Thymus (tissue), 11 donors: ENCODE data around the gene SAMD4B. TPM values are rescaled to one million over a fixed set of nuclear protein-coding genes. Genes with fewer than 3 reads are reported as not detected.

Experiments used
- DNase-seq, 9 donors: peaks; one replicate each; pipeline ENCODE4 v3.0.0-alpha.2; 2013; ENCODE audit warnings: low spot score in 9 of 9, low read depth in 6 of 9, missing footprints in 1 of 9
- H3K27ac ChIP-seq, 2 donors: one replicate each; pipeline ENCODE4 v1.5.1; 2013; ENCODE audit warnings: control low read depth in 1 of 2, low read depth in 1 of 2, low read length in 1 of 2, mild to moderate bottlenecking in 1 of 2, moderate library complexity in 1 of 2
- H3K27me3 ChIP-seq, 2 donors: one replicate each; pipeline ENCODE4 v1.5.1; 2013; ENCODE audit warnings: low read length in 1 of 2; ENCODE audit not compliant: control insufficient read depth in 2 of 2, insufficient read depth in 1 of 2
- H3K36me3 ChIP-seq, 2 donors: one replicate each; pipeline ENCODE4 v1.5.1; 2013; ENCODE audit warnings: low read length in 1 of 2, mild to moderate bottlenecking in 1 of 2, moderate library complexity in 1 of 2; ENCODE audit not compliant: control insufficient read depth in 2 of 2, insufficient read depth in 2 of 2
- H3K4me1 ChIP-seq, 2 donors: one replicate each; pipeline ENCODE4 v1.5.1; 2013; ENCODE audit warnings: low read length in 2 of 2; ENCODE audit not compliant: control insufficient read depth in 2 of 2, insufficient read depth in 2 of 2
- H3K4me3 ChIP-seq, 2 donors: one replicate each; pipeline ENCODE4 v1.5.1; 2013; ENCODE audit warnings: low read length in 2 of 2, control low read depth in 1 of 2, mild to moderate bottlenecking in 1 of 2
- H3K9me3 ChIP-seq, 2 donors: one replicate each; pipeline ENCODE4 v1.5.1; 2013; ENCODE audit warnings: low read length in 1 of 2, mild to moderate bottlenecking in 1 of 2; ENCODE audit not compliant: control insufficient read depth in 2 of 2, insufficient read depth in 1 of 2
- whole genome bisulfite sequencing: extraction: QIAGEN DNeasy Blood & Tissue Kit; methylation state at CpG from one replicate; pipeline ENCODE4 v1.1.7; 2013; 5-methylcytosine and 5-hydroxymethylcytosine counted together
- polyA plus RNA-seq: library from polyadenylated mRNA; stranded (reverse); fragments of 200-250 nt; gene quantifications from one replicate; pipeline ENCODE4 v1.2.3, GENCODE V29; 2013
- total RNA-seq: library from RNA; stranded (reverse); fragments of 120-200 nt; gene quantifications from one replicate; pipeline ENCODE4 v1.2.4, GENCODE V29; 2013
- donor health status: healthy.

SAMD4B gene
- total and polyA plus RNA-seq, 2 donors, result 11.7 to 64.9 TPM

DNA sequence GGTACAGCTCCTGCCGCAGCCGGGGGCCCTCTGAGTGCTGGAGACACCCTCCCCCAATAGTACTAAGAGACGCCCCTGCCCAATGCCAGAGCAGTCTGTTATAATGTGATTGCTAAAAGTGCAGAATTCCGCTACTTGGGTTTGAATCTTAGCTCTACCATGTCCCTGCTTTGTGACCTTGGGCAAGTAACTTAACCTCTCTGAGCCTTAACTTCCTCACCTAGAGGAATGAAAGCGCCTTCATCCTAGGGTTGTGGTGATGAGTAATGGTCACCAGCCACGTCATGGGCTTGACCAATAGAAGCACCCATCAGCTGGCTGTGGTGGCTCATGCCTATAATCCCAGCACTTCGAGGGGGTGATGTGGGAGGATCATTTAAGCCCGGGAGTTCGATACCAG, 76.8 kb downstream of the SAMD4B start:
- Histone ChIP-seq H3K36me3 (peaks cover 57 to 83% of the 10 kb centered on the region in 2 donors), H3K4me1 (peaks cover 3 to 11% of the 10 kb centered on the region in 2 donors), H3K4me3 (no peak overlapping the region), H3K9me3 (no peaks in the 10 kb centered on the region), H3K27me3 (no peaks in the 10 kb centered on the region), H3K27ac (no peak overlapping the region)
- 82% methylated on average over 9 of the region's 9 CpGs for WGBS
- no peak for DNase-seq

GRCh38 chr19:39420769-39421168, 78.5 kb downstream of the SAMD4B start:
- H3K36me3 ChIP-seq, result peaks cover 67 to 91% of the 10 kb centered on the region in 2 donors

GRCh38 chr19:39422020-39422419, 79.8 kb downstream of the SAMD4B start:
- no peaks in the 10 kb centered on the region for H3K9me3 ChIP-seq
- WGBS, result 98% methylated on average over 5 of the region's 5 CpGs
- no peak for DNase-seq
- no peaks in the 10 kb centered on the region for H3K27me3 ChIP-seq
- H3K4me3 ChIP-seq, result no peak overlapping the region
- no peaks in the 10 kb centered on the region for H3K4me1 ChIP-seq
- no peak overlapping the region for H3K27ac ChIP-seq
- peaks cover 58 to 80% of the 10 kb centered on the region in 2 donors for H3K36me3 ChIP-seq

More at GRCh38 chr19:39420769-39421168, 78.5 kb downstream of the SAMD4B start:
- 98% methylated on average over 15 of the region's 15 CpGs for WGBS
- Histone ChIP-seq H3K4me3 (no peak overlapping the region), H3K9me3 (no peaks in the 10 kb centered on the region), H3K4me1 (no peaks in the 10 kb centered on the region), H3K27me3 (no peaks in the 10 kb centered on the region), H3K27ac (no peak overlapping the region)
- no peak for DNase-seq

- no peaks in the 10 kb centered on the region for H3K9me3 ChIP-seq
Measured at GRCh38 chr19:39423258-39424086, 81.3 kb downstream of the SAMD4B start.

GRCh38 chr19:39424934-39425333, 82.7 kb downstream of the SAMD4B start:
- no peaks in the 10 kb centered on the region for H3K9me3 ChIP-seq
- 98% methylated on average over 16 of the region's 16 CpGs for WGBS
- peaks cover 40 to 58% of the 10 kb centered on the region in 2 donors for H3K36me3 ChIP-seq
- no peak overlapping the region for H3K27ac ChIP-seq
- peaks cover 0 to 9% of the 10 kb centered on the region in 2 donors for H3K27me3 ChIP-seq
- H3K4me1 ChIP-seq, result no peaks in the 10 kb centered on the region
- DNase-seq, result no peak
- H3K4me3 ChIP-seq, result no peak overlapping the region

More at GRCh38 chr19:39423258-39424086, 81.3 kb downstream of the SAMD4B start:
- H3K27ac ChIP-seq, result no peak overlapping the region
- H3K4me1 ChIP-seq, result no peaks in the 10 kb centered on the region
- 94% methylated on average over 35 of the region's 35 CpGs for WGBS
- H3K4me3 ChIP-seq, result no peak overlapping the region
- peaks cover 48 to 67% of the 10 kb centered on the region in 2 donors for H3K36me3 ChIP-seq
- no peak for DNase-seq
- peaks cover 0 to 4% of the 10 kb centered on the region in 2 donors for H3K27me3 ChIP-seq

DNA sequence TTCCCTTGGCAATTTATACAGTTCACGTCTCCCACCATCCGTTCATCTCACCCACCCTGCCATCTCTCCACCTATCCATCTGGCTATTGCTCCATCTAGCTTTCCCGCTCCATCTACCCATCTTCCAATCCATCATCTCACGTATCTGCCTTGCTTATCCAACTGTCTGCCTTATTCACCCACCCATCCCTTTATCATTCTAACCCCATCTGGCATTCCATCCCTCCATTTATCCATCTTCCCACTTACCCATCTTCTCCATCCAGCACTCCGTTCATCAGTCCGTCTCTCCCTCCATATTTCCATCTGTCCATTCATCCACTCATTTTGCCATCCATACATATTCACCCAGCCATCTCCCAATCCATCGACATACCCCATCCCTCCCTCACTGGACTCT, 83.5 kb downstream of the SAMD4B start:
- WGBS, result 96% methylated on average over 7 of the region's 7 CpGs

DNA sequence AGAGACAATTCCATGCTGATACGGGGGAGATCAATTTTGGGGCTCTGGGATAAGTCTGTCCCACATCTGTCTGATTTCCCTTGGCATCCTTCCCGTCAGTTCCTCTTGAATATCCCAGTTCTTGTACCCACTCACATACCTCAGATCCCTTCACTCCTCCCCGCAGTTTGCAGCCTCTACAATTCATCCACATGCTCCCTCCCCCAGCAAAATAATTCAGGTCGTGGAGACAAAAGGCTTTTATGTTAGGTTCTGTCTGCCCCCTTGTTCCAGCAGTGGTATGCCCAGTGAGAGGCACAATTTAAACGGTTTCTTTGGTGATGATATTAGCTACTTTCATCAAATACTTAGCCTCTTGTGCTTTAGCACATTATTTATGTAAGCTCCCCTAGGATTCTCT, 83.9 kb downstream of the SAMD4B start:
- DNase-seq, result no peak
- Histone ChIP-seq H3K27ac (no peak overlapping the region), H3K9me3 (no peaks in the 10 kb centered on the region), H3K36me3 (peaks cover 34 to 46% of the 10 kb centered on the region in 2 donors), H3K4me1 (peaks cover 0 to 2% of the 10 kb centered on the region in 2 donors), H3K4me3 (no peak overlapping the region), H3K27me3 (peaks cover 0 to 9% of the 10 kb centered on the region in 2 donors)
- 88% methylated on average over 5 of the region's 5 CpGs for WGBS

More for the DNA sequence above, 83.5 kb downstream of the SAMD4B start:
- Histone ChIP-seq H3K36me3 (peaks cover 37 to 50% of the 10 kb centered on the region in 2 donors), H3K4me1 (no peaks in the 10 kb centered on the region), H3K27me3 (peaks cover 0 to 9% of the 10 kb centered on the region in 2 donors), H3K27ac (no peak overlapping the region), H3K9me3 (no peaks in the 10 kb centered on the region), H3K4me3 (no peak overlapping the region)
- DNase-seq, result no peak

DNA sequence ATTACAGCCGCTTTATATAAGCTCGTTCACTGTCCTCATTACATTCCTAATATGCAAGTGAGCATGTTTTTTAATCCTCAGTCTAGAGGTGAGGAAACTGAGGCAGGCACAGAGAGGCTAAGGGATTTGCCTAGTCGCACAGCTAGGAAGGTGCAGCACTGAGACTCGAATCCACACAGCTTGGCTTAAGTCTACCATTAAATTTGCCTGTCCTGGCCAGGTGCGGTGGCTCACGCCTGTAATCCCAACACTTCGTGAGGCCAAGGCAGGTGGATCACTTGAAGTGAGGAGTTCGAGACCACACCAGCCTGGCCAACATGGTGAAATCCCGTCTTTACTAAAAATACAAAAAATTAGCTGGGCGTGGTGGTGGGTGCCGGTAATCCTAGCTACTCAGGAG, 85.5 kb downstream of the SAMD4B start:
- no peak for DNase-seq
- no peak overlapping the region for H3K27ac ChIP-seq
- peaks cover 0 to 3% of the 10 kb centered on the region in 2 donors for H3K4me1 ChIP-seq
- H3K4me3 ChIP-seq, result no peak overlapping the region
- H3K9me3 ChIP-seq, result no peaks in the 10 kb centered on the region
- peaks cover 35 to 40% of the 10 kb centered on the region in 2 donors for H3K36me3 ChIP-seq
- peaks cover 0 to 9% of the 10 kb centered on the region in 2 donors for H3K27me3 ChIP-seq
- 96% methylated on average over 11 of the region's 11 CpGs for WGBS

DNA sequence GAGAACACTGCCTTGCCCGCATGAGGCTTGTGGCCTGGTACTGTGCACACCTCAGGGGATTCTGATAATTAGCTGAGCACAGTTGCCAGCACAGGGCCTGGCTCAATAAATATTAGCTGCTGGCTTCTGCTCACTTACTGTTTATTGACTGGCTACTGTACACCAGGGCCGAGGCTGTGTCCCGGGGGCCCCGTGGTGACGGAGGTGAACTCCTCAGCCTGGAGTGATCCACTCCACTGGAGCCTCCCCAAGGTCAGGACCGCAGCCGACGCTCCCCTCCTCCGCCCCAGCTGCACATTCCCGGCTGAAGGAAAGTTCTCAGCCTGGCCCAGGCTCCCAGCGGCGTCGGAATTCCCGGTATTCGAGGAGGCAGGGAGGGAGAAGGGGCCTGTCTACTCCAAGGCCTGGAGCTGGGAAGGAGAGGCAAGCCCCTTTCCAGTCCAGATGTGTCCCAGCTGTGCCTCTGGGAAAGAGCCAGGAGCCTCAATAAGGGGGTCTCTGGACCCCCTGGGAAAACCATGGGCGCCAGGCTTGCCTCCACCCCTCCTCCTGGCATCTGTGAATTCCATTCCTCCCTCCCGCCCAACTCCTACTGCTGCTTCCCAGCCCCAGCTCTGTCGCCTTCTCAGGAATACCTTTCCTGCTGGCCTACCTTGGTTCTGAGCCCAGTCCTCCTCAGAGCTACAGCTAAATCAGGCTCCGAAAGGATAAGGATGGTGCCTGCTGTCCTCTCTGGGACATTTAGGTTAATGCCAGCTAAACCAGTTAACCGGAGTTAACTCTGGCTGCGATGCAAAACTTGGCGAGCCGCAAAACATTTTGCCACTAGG, 86.3 kb downstream of the SAMD4B start:
- WGBS, result 53% methylated on average over 23 of the region's 23 CpGs
- no peak overlapping the region for H3K4me3 ChIP-seq

More for the DNA sequence above, 86.3 kb downstream of the SAMD4B start:
- Histone ChIP-seq H3K4me1 (peaks cover 0 to 3% of the 10 kb centered on the region in 2 donors), H3K27ac (no peak overlapping the region), H3K27me3 (peaks cover 0 to 9% of the 10 kb centered on the region in 2 donors), H3K9me3 (no peaks in the 10 kb centered on the region), H3K36me3 (peaks cover 36 to 40% of the 10 kb centered on the region in 2 donors)
- DNase-seq, result no peak
